T-helper 1 cell treated with Interleukin-12 subunit alpha and Interleukin-12 subunit beta and Interleukin-4 antibody, amounts not matched to agents 30 ng/mL and 1 ng/mL, for 36 hours (primary cell): ENCODE data around the gene CRLF1. TPM values are rescaled to one million over a fixed set of nuclear protein-coding genes. Genes with fewer than 3 reads are reported as not detected.
"Not testable (repeated sequence)": the region's sequence is repeated elsewhere in the genome, so short reads cannot be mapped to it uniquely, and the experiment has no call there.

ENCODE experiments used
- intact Hi-C: fragments of 100-400 bp; cut with micrococcal nuclease; formaldehyde crosslinking; loops from one replicate; pipeline ENCODE4 v1.15.1; 2024
- total RNA-seq: library from RNA; stranded (reverse); gene quantifications from 2 replicates; pipeline ENCODE4 v1.2.3, GENCODE V29; 2022

The CRLF1 gene
- total RNA-seq, 1 donor from 2014 or later, result not detected

GRCh38 chr19:18610245-18610555 lies 3.6 kb upstream of the CRLF1 start:
- intact Hi-C loops, result no loop called here

GRCh38 chr19:18609717-18610051 lies 3.1 kb upstream of the CRLF1 start:
- intact Hi-C loops, result loop anchor here (2.0 kb wide), 1 partner anchor 177 kb away; no protein-coding TSS in a partner anchor

GRCh38 chr19:18608805-18609716 lies 2.5 kb upstream of the CRLF1 start:
- intact Hi-C loops, result loop anchor here (2.0 kb wide), 1 partner anchor 178 kb away; no protein-coding TSS in a partner anchor

- intact Hi-C loops, result loop anchor here (2.0 kb wide), 1 partner anchor 179 kb away; no protein-coding TSS in a partner anchor
Observed at GRCh38 chr19:18608102-18608804, 1.7 kb upstream of the CRLF1 start.

GRCh38 chr19:18607226-18608101 lies 865 bp upstream of the CRLF1 start:
- intact Hi-C loops, result loop anchor here (2.0 kb wide), 1 partner anchor 179 kb away; no protein-coding TSS in a partner anchor

- intact Hi-C loops, result no loop called here
Observed at GRCh38 chr19:18605546-18606280, 886 bp downstream of the CRLF1 start.

- intact Hi-C loops, result no loop called here
Observed at GRCh38 chr19:18605196-18605545, 1.4 kb downstream of the CRLF1 start.

GRCh38 chr19:18604820-18605159 lies 1.8 kb downstream of the CRLF1 start:
- intact Hi-C loops, result no loop called here

- intact Hi-C loops, result no loop called here
Observed at GRCh38 chr19:18603958-18604819, 2.4 kb downstream of the CRLF1 start.

GRCh38 chr19:18603255-18603957 lies 3.2 kb downstream of the CRLF1 start:
- intact Hi-C loops, result no loop called here

- intact Hi-C loops, result no loop called here
Observed at GRCh38 chr19:18601875-18602274, 4.7 kb downstream of the CRLF1 start.

GRCh38 chr19:18600692-18601397 lies 5.8 kb downstream of the CRLF1 start:
- intact Hi-C loops, result not testable (repeated sequence)

GRCh38 chr19:18599485-18599884 lies 7.1 kb downstream of the CRLF1 start:
- intact Hi-C loops, result no loop called here

GRCh38 chr19:18597809-18598660 lies 8.6 kb downstream of the CRLF1 start:
- intact Hi-C loops, result no loop called here

GRCh38 chr19:18596752-18597157 lies 9.8 kb downstream of the CRLF1 start:
- intact Hi-C loops, result no loop called here

- intact Hi-C loops, result no loop called here
Observed at GRCh38 chr19:18595475-18595874, 11.1 kb downstream of the CRLF1 start.

- intact Hi-C loops, result loop anchor here (1.0 to 5.0 kb wide), 3 partner anchors 41 to 271 kb away; no protein-coding TSS in a partner anchor
Observed at GRCh38 chr19:18594824-18595373, 11.7 kb downstream of the CRLF1 start.
